HepG2 (cell line): ENCODE results near the gene FBXO41. TPM values are rescaled to one million over a fixed set of nuclear protein-coding genes. Genes with fewer than 3 reads are reported as not detected.

Experiments used
- ATAC-seq: fragments of 200-7000 bp; cut with Tn5 transposase; 3 replicates; pipeline ENCODE4 v1.9.1; 2020; ENCODE audit warnings: mild to moderate bottlenecking, moderate library complexity
- BruUV-seq: library from RNA; stranded (reverse); fragments of 400-500 nt; replicated peaks from 2 replicates; lab custom pipeline; 2021; lab: Mats Ljungman, UMichigan
- CTCF ChIA-PET: fragments of 300-600 bp; formaldehyde crosslinking; extraction: SDS; loops from one replicate; lab custom pipeline; 2021; ENCODE audit warnings: low total read pairs, inconsistent platforms, low intra/inter-chr PET ratio; lab: Yijun Ruan, JAX
- POLR2A ChIA-PET: fragments of 350-600 bp; sonication (Branson Sonifier 250); formaldehyde crosslinking; loops from one replicate; lab custom pipeline; 2020; ENCODE audit warnings: antibody characterized with exemption, inconsistent platforms; lab: Yijun Ruan, JAX
- DNase-seq: peaks from one replicate; pipeline ENCODE4 v3.0.0-alpha.2; 2015; ENCODE audit warnings: low spot score
- FAIRE-seq: peaks from 3 replicates; lab custom pipeline; 2011; peaks lifted over from hg19 to GRCh38; lab: Jason Lieb, UNC
- H2AFZ ChIP-seq: one replicate; pipeline ENCODE4 v1.6.1; 2011; ENCODE audit warnings: low read length, inconsistent platforms
- H3K27ac ChIP-seq: fragments of 300-600 bp; 3 replicates; pipeline ENCODE4 v1.8.0; 2011; ENCODE audit warnings: mixed run types, mild to moderate bottlenecking, mixed read lengths, low read length, inconsistent platforms; ENCODE audit not compliant: insufficient read depth; ENCODE audit errors: extremely low read length
- H3K27me3 ChIP-seq, 2 experiments: fragments of 200-600 bp in 1 of 2; 2 replicates in 1 of 2; 3 replicates in 1 of 2; pipeline versions ENCODE4 v1.6.0 to v1.8.0; 2011; ENCODE audit warnings: low read length in 2 of 2, mild to moderate bottlenecking in 2 of 2, moderate library complexity in 2 of 2, inconsistent platforms in 1 of 2; ENCODE audit not compliant: insufficient read depth in 2 of 2, control insufficient read depth in 1 of 2
- H3K36me3 ChIP-seq, 2 experiments: fragments of 200-600 bp in 1 of 2; replicated peaks in 1 of 2; 2 replicates in 1 of 2; 3 replicates in 1 of 2; pipeline versions ENCODE4 v1.5.1 to v1.8.0; 2011; ENCODE audit warnings: low read length in 2 of 2, inconsistent platforms in 1 of 2; ENCODE audit not compliant: insufficient read depth in 2 of 2, control insufficient read depth in 1 of 2
- H3K4me1 ChIP-seq: 2 replicates; pipeline ENCODE4 v1.5.1; 2012; ENCODE audit warnings: low read length, inconsistent platforms; ENCODE audit not compliant: insufficient read depth
- H3K4me2 ChIP-seq: 2 replicates; pipeline ENCODE4 v1.6.0; 2011; ENCODE audit warnings: low read depth, low read length, inconsistent platforms
- H3K4me3 ChIP-seq, 3 experiments: fragments of 200-600 bp in 1 of 3; sonication (generic), shearing (Covaris generic) in 1 of 3; replicated peaks in 1 of 3; 2 replicates each; pipeline ENCODE4 v1.5.1; 2011 to 2016; ENCODE audit warnings: low read length in 3 of 3, inconsistent platforms in 2 of 3, low read depth in 2 of 3, mild to moderate bottlenecking in 2 of 3, control low read depth in 1 of 3, mixed read lengths in 1 of 3; ENCODE audit not compliant: insufficient read depth in 1 of 3
- H3K79me2 ChIP-seq: one replicate; pipeline ENCODE4 v1.6.1; 2011; ENCODE audit warnings: low read length, inconsistent platforms; ENCODE audit not compliant: insufficient read depth
- H3K9ac ChIP-seq: 2 replicates; pipeline ENCODE4 v1.6.0; 2011; ENCODE audit warnings: mild to moderate bottlenecking, low read depth, low read length, inconsistent platforms; ENCODE audit not compliant: insufficient read depth
- H3K9me3 ChIP-seq: 2 replicates; pipeline ENCODE4 v1.5.1; 2012; ENCODE audit warnings: mild to moderate bottlenecking, low read length
- H4K20me1 ChIP-seq: 2 replicates; pipeline ENCODE4 v1.6.0; 2011; ENCODE audit warnings: inconsistent platforms, mild to moderate bottlenecking, low read length, moderate library complexity; ENCODE audit not compliant: insufficient read depth
- ARNT ChIP-seq: fragments of 450-650 bp; IDR thresholded peaks from 2 replicates; pipeline ENCODE4 v1.6.1; 2017
- ZBTB7A ChIP-seq: sonication (generic); formaldehyde crosslinking; IDR thresholded peaks from 2 replicates; pipeline ENCODE4 v1.8.0; 2022; ENCODE audit warnings: mild to moderate bottlenecking, missing genetic modification reagents
- ZFP62 ChIP-seq: sonication (generic); formaldehyde crosslinking; IDR thresholded peaks from 2 replicates; pipeline ENCODE4 v1.4.0; 2020; ENCODE audit warnings: missing genetic modification reagents
- ZNF724P ChIP-seq: sonication (generic); formaldehyde crosslinking; IDR thresholded peaks from 2 replicates; pipeline ENCODE4 v1.8.0; 2022; ENCODE audit warnings: missing genetic modification reagents, borderline replicate concordance
- ZNF883 ChIP-seq: sonication (generic); formaldehyde crosslinking; IDR thresholded peaks from 2 replicates; pipeline ENCODE4 v1.5.1; 2020; ENCODE audit warnings: mild to moderate bottlenecking, missing genetic modification reagents; ENCODE audit errors: not compliant biosample characterization
- WGBS: methylation state at CpG from one replicate; pipeline ENCODE4 v1.1.6; 2017; ENCODE audit warnings: low lambda C conversion rate; 5-methylcytosine and 5-hydroxymethylcytosine counted together
- in situ Hi-C: cut with HindIII; loops from 2 replicates; pipeline ENCODE4 v1.10.0; 2017; ENCODE audit warnings: low pct_unique_long_range_greater_than_20kb; ENCODE audit not compliant: extremely low pct_ligation_motif_present
- intact Hi-C: fragments of 100-400 bp; cut with micrococcal nuclease; formaldehyde crosslinking; loops from one replicate; pipeline ENCODE4 v1.10.0; 2022; ENCODE audit not compliant: unreplicated experiment
- polyA plus RNA-seq, 8 experiments: library from polyadenylated mRNA; depleted of rRNA in 3 of 8; stranded (reverse) in 7 of 8; unstranded in 1 of 8; fragments of >200 nt; fragmentation: Illumina TruSeq in 4 of 8; extraction: Trizol in 4 of 8; gene quantifications; 2 replicates each; pipeline versions ENCODE4 v1.2.1 to v1.2.3, GENCODE V29; 2011 to 2016; ENCODE audit warnings: low read depth in 4 of 8, missing spikeins in 1 of 8, mixed read lengths in 1 of 8; ENCODE audit not compliant: insufficient read depth in 1 of 8
- total RNA-seq, 5 experiments: library from RNA; depleted of rRNA; stranded (reverse); fragments of >200 nt; fragmentation: Illumina TruSeq; extraction: Trizol; gene quantifications; 2 replicates each; pipeline ENCODE4 v1.2.3, GENCODE V29; 2016; ENCODE audit warnings: low read depth in 1 of 5

FBXO41 gene
- total and polyA plus RNA-seq, 2 of the 13 experiments (the other 11 are each of a cell fraction or from before 2014, with no cell fraction given), result 4.2 to 10.3 TPM

DNA sequence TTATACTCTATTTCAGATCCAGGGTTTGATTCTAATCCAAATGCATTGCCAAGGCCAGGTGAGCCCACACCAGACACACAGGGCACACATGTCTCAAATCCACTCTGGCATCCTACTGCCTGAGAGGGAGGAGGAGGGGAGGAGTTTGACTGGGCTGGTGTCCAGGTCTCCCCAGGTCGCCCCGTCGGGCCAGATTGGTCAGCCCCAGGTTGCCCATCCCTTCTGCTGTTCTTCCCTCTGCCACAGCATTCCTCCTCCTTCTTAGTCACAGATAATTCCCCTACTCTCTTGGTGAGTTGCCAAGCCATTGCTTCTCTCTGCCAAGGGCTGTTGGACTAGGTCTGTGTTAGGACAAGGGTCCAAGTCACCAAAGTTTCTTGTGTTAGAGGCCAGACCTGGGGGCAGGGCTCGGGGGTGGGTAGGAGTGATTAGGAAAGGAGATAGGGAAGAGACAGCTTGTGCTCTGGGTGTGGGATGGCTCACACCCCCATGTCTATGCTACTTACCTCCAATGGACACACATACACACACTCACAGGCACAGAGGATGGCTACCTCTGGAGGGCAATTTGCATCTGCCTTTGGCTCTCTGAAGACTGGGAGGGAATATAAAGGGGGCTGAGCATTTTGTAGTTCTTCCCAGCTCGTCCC, 11.6 kb upstream of the FBXO41 start:
- ATAC-seq (no peak), DNase-seq (no peak), FAIRE-seq (no peak)
- intact Hi-C loops (no loop called here), in situ Hi-C loops (no loop called here)
- Histone ChIP-seq H3K9ac (no peak overlapping the region), H3K27ac (no peak overlapping the region), H3K9me3 (no peaks in the 10 kb centered on the region), H3K4me1 (peaks cover 8% of the 10 kb centered on the region; the same call in 1 of the 2 replicates), H3K36me3 (no peaks in the 10 kb centered on the region), H4K20me1 (peaks cover 1% of the 10 kb centered on the region; the same call in 1 of the 2 replicates), H2AFZ (no peak overlapping the region), H3K4me2 (no peak overlapping the region), H3K27me3 (peaks cover 9 to 68% of the 10 kb centered on the region in 2 experiments; a peak in 4 of 5 replicates), H3K4me3 (no peak overlapping the region), H3K79me2 (no peaks in the 10 kb centered on the region)
- ChIA-PET CTCF (no interaction called here), POLR2A (no interaction called here)
- WGBS, result 3% methylated on average over 5 of the region's 5 CpGs
- no TSS peak for BruUV-seq
- TF ChIP-seq ZFP62 (CRISPR knock-in tag) (no peak), ZNF883 (no peak)
- TF ChIP-seq, all 625 proteins: peak for 0

DNA sequence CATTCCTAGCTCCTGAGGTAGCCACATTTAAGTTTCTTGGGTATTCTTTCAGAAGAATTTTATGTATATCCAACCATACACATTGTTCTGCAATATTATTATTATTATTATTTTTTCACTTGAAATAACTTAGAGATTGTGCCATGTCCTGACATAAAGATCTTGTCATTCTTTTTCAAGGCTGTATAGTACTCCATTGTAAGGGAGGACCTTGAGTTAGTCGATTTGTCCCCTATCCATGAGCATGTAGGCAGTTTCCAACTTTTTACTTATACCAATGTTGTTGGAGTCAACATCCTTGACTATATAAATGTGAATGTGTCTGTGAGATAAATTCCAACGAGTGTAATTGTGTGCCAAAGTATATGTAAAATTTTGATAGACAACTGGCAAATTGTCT, 10.0 kb upstream of the FBXO41 start:
- BruUV-seq, result no TSS peak
- Histone ChIP-seq H3K4me1 (peaks cover 8% of the 10 kb centered on the region; the same call in 1 of the 2 replicates), H3K4me3 (no peak overlapping the region), H3K79me2 (no peaks in the 10 kb centered on the region), H2AFZ (no peak overlapping the region), H4K20me1 (peaks cover 2% of the 10 kb centered on the region; the same call in 1 of the 2 replicates), H3K9me3 (no peaks in the 10 kb centered on the region), H3K4me2 (no peak overlapping the region), H3K27ac (no peak overlapping the region), H3K9ac (no peak overlapping the region), H3K36me3 (no peaks in the 10 kb centered on the region), H3K27me3 (peaks cover 9 to 63% of the 10 kb centered on the region in 2 experiments; a peak in 4 of 5 replicates)
- ATAC-seq (no peak), DNase-seq (no peak), FAIRE-seq (no peak)
- POLR2A ChIA-PET, result interaction anchor here (1.5 kb wide), 1 partner anchor 82 kb away, joined by 3 read pairs; no protein-coding TSS in a partner anchor
- WGBS, result 2% methylated on average over 2 of the region's 2 CpGs
- TF ChIP-seq ZBTB7A (CRISPR knock-in tag) (no peak), ZNF724P (CRISPR knock-in tag) (no peak), ARNT (no peak)
- CTCF ChIA-PET, result no interaction called here
- in situ Hi-C loops, result no loop called here
- intact Hi-C loops, result no loop called here
